ENCODE measurements around the gene CALR. TPM values are rescaled to one million over a fixed set of nuclear protein-coding genes. Genes with fewer than 3 reads are reported as not detected.

CALR gene
- total and polyA plus RNA-seq, 9 of the 15 experiments (the other 6 are each of a cell fraction or from before 2014, with no cell fraction given), result 126 to 811 (median 642) TPM

GRCh38 chr19:12937927-12938778, at the start of gene CALR (continued):
- peak; percentile 99 for TF ChIP-seq TOE1 (IDR thresholded peaks at IDR 0.05; ENCODE audit: borderline replicate concordance)
- no peak for TF ChIP-seq TOE1 (CRISPR knock-in tag; IDR thresholded peaks at IDR 0.05; ENCODE audit: borderline replicate concordance, low read depth)
- TF ChIP-seq ZNF174 (CRISPR knock-in tag; IDR thresholded peaks at IDR 0.05), result no peak
- TF ChIP-seq TCF3 (CRISPR knock-in tag; IDR thresholded peaks at IDR 0.05), result no peak; the same call in 1 of the 2 replicates
- TF ChIP-seq MIER1 (IDR thresholded peaks at IDR 0.05; ENCODE audit: low read depth), result no peak
- TF ChIP-seq ZNF239 (CRISPR knock-in tag; IDR thresholded peaks at IDR 0.05), result no peak
- peak; percentile 99 for TF ChIP-seq POLR2A (conservative IDR thresholded peaks at IDR 0.05)
- TF ChIP-seq ERF (CRISPR knock-in tag; IDR thresholded peaks at IDR 0.05), result 0 out of 2 replicates have a peak, but pooled peaks have one; percentile 50
- TF ChIP-seq SNIP1 (IDR thresholded peaks at IDR 0.05; ENCODE audit: low read depth), result no peak
- TF ChIP-seq ELF1 (tag; IDR thresholded peaks at IDR 0.05), result no peak
- TF ChIP-seq, protein P1, sequence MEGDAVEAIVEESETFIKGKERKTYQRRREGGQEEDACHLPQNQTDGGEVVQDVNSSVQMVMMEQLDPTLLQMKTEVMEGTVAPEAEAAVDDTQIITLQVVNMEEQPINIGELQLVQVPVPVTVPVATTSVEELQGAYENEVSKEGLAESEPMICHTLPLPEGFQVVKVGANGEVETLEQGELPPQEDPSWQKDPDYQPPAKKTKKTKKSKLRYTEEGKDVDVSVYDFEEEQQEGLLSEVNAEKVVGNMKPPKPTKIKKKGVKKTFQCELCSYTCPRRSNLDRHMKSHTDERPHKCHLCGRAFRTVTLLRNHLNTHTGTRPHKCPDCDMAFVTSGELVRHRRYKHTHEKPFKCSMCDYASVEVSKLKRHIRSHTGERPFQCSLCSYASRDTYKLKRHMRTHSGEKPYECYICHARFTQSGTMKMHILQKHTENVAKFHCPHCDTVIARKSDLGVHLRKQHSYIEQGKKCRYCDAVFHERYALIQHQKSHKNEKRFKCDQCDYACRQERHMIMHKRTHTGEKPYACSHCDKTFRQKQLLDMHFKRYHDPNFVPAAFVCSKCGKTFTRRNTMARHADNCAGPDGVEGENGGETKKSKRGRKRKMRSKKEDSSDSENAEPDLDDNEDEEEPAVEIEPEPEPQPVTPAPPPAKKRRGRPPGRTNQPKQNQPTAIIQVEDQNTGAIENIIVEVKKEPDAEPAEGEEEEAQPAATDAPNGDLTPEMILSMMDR (IDR thresholded peaks at IDR 0.05 in 2 of 3, conservative IDR thresholded peaks at IDR 0.05 in 1 of 3; ENCODE audit: insufficient read depth in 2 of 3, low read depth in 1 of 3, low read length in 3 of 3), result no peak
- peak; percentile 73 for TF ChIP-seq ATF7 (IDR thresholded peaks at IDR 0.05)
- TF ChIP-seq ZNF124 (CRISPR knock-in tag; IDR thresholded peaks at IDR 0.05), result no peak
- TF ChIP-seq, protein P2, sequence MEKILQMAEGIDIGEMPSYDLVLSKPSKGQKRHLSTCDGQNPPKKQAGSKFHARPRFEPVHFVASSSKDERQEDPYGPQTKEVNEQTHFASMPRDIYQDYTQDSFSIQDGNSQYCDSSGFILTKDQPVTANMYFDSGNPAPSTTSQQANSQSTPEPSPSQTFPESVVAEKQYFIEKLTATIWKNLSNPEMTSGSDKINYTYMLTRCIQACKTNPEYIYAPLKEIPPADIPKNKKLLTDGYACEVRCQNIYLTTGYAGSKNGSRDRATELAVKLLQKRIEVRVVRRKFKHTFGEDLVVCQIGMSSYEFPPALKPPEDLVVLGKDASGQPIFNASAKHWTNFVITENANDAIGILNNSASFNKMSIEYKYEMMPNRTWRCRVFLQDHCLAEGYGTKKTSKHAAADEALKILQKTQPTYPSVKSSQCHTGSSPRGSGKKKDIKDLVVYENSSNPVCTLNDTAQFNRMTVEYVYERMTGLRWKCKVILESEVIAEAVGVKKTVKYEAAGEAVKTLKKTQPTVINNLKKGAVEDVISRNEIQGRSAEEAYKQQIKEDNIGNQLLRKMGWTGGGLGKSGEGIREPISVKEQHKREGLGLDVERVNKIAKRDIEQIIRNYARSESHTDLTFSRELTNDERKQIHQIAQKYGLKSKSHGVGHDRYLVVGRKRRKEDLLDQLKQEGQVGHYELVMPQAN (IDR thresholded peaks at IDR 0.05; ENCODE audit: borderline replicate concordance), result peak; percentile 69
- no peak for TF ChIP-seq ZNF224 (CRISPR knock-in tag; IDR thresholded peaks at IDR 0.05)
- peak; percentile 31; the same call in 1 of the 2 replicates for TF ChIP-seq FOXK1 (CRISPR knock-in tag; IDR thresholded peaks at IDR 0.05; ENCODE audit: borderline replicate concordance)
- TF ChIP-seq SMAD3 (CRISPR knock-in tag; conservative IDR thresholded peaks at IDR 0.05), result no peak
- no peak; the same call in 1 of the 2 replicates for TF ChIP-seq KAT7 (CRISPR knock-in tag; IDR thresholded peaks at IDR 0.05; ENCODE audit: borderline replicate concordance)
- TF ChIP-seq RBM15 (IDR thresholded peaks at IDR 0.05; ENCODE audit: insufficient read depth, low read length), result no peak
- TF ChIP-seq ZBED1 (IDR thresholded peaks at IDR 0.05), result peak; percentile 83; the same call in 1 of the 2 replicates
- TF ChIP-seq DMBX1 (CRISPR knock-in tag; IDR thresholded peaks at IDR 0.05; ENCODE audit: borderline replicate concordance), result 0 out of 2 replicates have a peak, but pooled peaks have one; percentile 12
- TF ChIP-seq SRSF3 (IDR thresholded peaks at IDR 0.05; ENCODE audit: insufficient read depth, low read length), result no peak
- peak; percentile 47; the same call in 1 of the 2 replicates for TF ChIP-seq ELF2 (CRISPR knock-in tag; IDR thresholded peaks at IDR 0.05)
- peak; percentile 92 for TF ChIP-seq ZNF740 (CRISPR knock-in tag; IDR thresholded peaks at IDR 0.05)
- TF ChIP-seq ZNF740 (tag; IDR thresholded peaks at IDR 0.05), result peak in 1 of 2 experiments; percentile 70; a peak in 2 of 4 replicates
